H1 (cell line): ENCODE data around the gene S100A11. TPM values are rescaled to one million over a fixed set of nuclear protein-coding genes. Genes with fewer than 3 reads are reported as not detected.

Experiments
- CTCF ChIA-PET: fragments of 300-600 bp; sonication (Branson Sonifier 250); formaldehyde crosslinking; loops from one replicate; lab custom pipeline; 2021; ENCODE audit not compliant: partially characterized antibody; lab: Charles Lee
- POLR2A ChIA-PET: fragments of 300-600 bp; sonication (Branson Sonifier 250); formaldehyde crosslinking; loops from one replicate; lab custom pipeline; 2021; ENCODE audit warnings: inconsistent platforms; ENCODE audit not compliant: partially characterized antibody; lab: Charles Lee
- DNase-seq, 2 experiments: peaks; one replicate each; pipeline versions ENCODE4 v3.0.0 to v3.0.0-alpha.2; 2010 to 2022; ENCODE audit warnings: low spot score in 2 of 2, low read depth in 1 of 2, mixed read lengths in 1 of 2
- FAIRE-seq: peaks from 2 replicates; lab custom pipeline; 2011; peaks lifted over from hg19 to GRCh38; lab: Jason Lieb, UNC
- H2AFZ ChIP-seq: 2 replicates; pipeline ENCODE4 v1.8.1; 2012; ENCODE audit warnings: low read length, inconsistent platforms
- H2AK5ac ChIP-seq: 2 replicates; pipeline ENCODE4 v1.6.1; 2013; ENCODE audit warnings: low read depth, low read length
- H2BK120ac ChIP-seq: replicated peaks from 2 replicates; pipeline ENCODE3; 2013; ENCODE audit warnings: low read depth, low read length, inconsistent platforms
- H2BK12ac ChIP-seq: 2 replicates; pipeline ENCODE4 v1.6.1; 2013; ENCODE audit warnings: low read depth, low read length
- H2BK15ac ChIP-seq: 2 replicates; pipeline ENCODE4 v1.6.1; 2013; ENCODE audit warnings: low read length
- H2BK20ac ChIP-seq: 2 replicates; pipeline ENCODE4 v1.6.1; 2013; ENCODE audit warnings: low read length
- H2BK5ac ChIP-seq: 2 replicates; pipeline ENCODE4 v1.6.1; 2013; ENCODE audit warnings: low read depth, low read length
- H3K14ac ChIP-seq: 2 replicates; pipeline ENCODE4 v1.6.1; 2013; ENCODE audit warnings: inconsistent platforms; ENCODE audit not compliant: insufficient read length
- H3K18ac ChIP-seq: 2 replicates; pipeline ENCODE4 v1.6.1; 2013; ENCODE audit warnings: low read length; ENCODE audit errors: extremely low read depth
- H3K23ac ChIP-seq: 2 replicates; pipeline ENCODE4 v1.6.1; 2013; ENCODE audit warnings: inconsistent platforms; ENCODE audit not compliant: insufficient read length
- H3K23me2 ChIP-seq: 2 replicates; pipeline ENCODE4 v1.6.1; 2013; ENCODE audit warnings: low read depth, low read length
- H3K27ac ChIP-seq: 2 replicates; pipeline ENCODE4 v1.6.1; 2011; ENCODE audit warnings: low read depth, low read length, inconsistent platforms
- H3K27me3 ChIP-seq, 4 experiments: replicated peaks in 1 of 4; 1 replicate in 1 of 4; 2 replicates in 3 of 4; pipeline versions ENCODE4 v1.6.1 to v1.8.1; 2011 to 2013; ENCODE audit warnings: low read length in 3 of 4, mild to moderate bottlenecking in 3 of 4, inconsistent platforms in 2 of 4, mixed read lengths in 2 of 4, moderate library complexity in 1 of 4; ENCODE audit not compliant: control insufficient read depth in 3 of 4, insufficient read depth in 3 of 4; ENCODE audit errors: extremely low read depth in 1 of 4
- H3K36me3 ChIP-seq, 4 experiments: 2 replicates each; pipeline versions ENCODE4 v1.6.1 to v1.8.1; 2011 to 2013; ENCODE audit warnings: mild to moderate bottlenecking in 4 of 4, low read length in 3 of 4, moderate library complexity in 2 of 4, control low read depth in 1 of 4, inconsistent platforms in 1 of 4; ENCODE audit not compliant: insufficient read depth in 4 of 4, control insufficient read depth in 2 of 4
- H3K4ac ChIP-seq: replicated peaks from 2 replicates; pipeline ENCODE3; 2013; ENCODE audit warnings: low read length, low read depth, mixed read lengths, inconsistent platforms; ENCODE audit not compliant: insufficient read length
- H3K4me1 ChIP-seq, 4 experiments: replicated peaks in 1 of 4; 1 replicate in 1 of 4; 2 replicates in 3 of 4; pipeline versions ENCODE4 v1.6.1 to v1.8.1; 2011 to 2013; ENCODE audit warnings: low read length in 3 of 4, inconsistent platforms in 2 of 4, mixed read lengths in 1 of 4; ENCODE audit not compliant: insufficient read depth in 4 of 4, control insufficient read depth in 3 of 4
- H3K4me2 ChIP-seq, 2 experiments: 2 replicates each; pipeline versions ENCODE4 v1.6.1 to v1.8.1; 2011 to 2013; ENCODE audit warnings: low read depth in 2 of 2, low read length in 2 of 2, control low read depth in 1 of 2, inconsistent platforms in 1 of 2, mild to moderate bottlenecking in 1 of 2; ENCODE audit not compliant: insufficient read depth in 1 of 2
- H3K4me3 ChIP-seq, 4 experiments: fragments of 200-600, 300-600 bp in 1 of 4; sonication (generic), shearing (Covaris generic), sonication (Bioruptor Twin) in 1 of 4; 2 replicates each; pipeline versions ENCODE4 v1.5.1 to v1.8.1; 2011 to 2016; ENCODE audit warnings: low read length in 4 of 4, low read depth in 3 of 4, control low read depth in 2 of 4, inconsistent platforms in 2 of 4, mild to moderate bottlenecking in 2 of 4, mixed read lengths in 1 of 4, moderate library complexity in 1 of 4; ENCODE audit not compliant: insufficient read depth in 2 of 4; ENCODE audit errors: extremely low read depth in 1 of 4
- H3K56ac ChIP-seq: replicated peaks from 2 replicates; pipeline ENCODE3; 2013; ENCODE audit warnings: low read depth, mild to moderate bottlenecking, mixed read lengths, low read length, inconsistent platforms; ENCODE audit not compliant: insufficient read length
- H3K79me1 ChIP-seq: 2 replicates; pipeline ENCODE4 v1.6.1; 2013; ENCODE audit warnings: low read depth, low read length, control low read depth
- H3K79me2 ChIP-seq, 2 experiments: 2 replicates each; pipeline versions ENCODE4 v1.6.1 to v1.8.1; 2012 to 2013; ENCODE audit warnings: low read length in 2 of 2, mild to moderate bottlenecking in 2 of 2, inconsistent platforms in 1 of 2; ENCODE audit not compliant: insufficient read depth in 2 of 2, control insufficient read depth in 1 of 2
- H3K9ac ChIP-seq, 4 experiments: replicated peaks in 1 of 4; 1 replicate in 1 of 4; 2 replicates in 3 of 4; pipeline versions ENCODE4 v1.6.1 to v1.8.1; 2011 to 2013; ENCODE audit warnings: low read depth in 3 of 4, low read length in 3 of 4, control low read depth in 2 of 4, mild to moderate bottlenecking in 2 of 4, moderate library complexity in 2 of 4, inconsistent platforms in 1 of 4; ENCODE audit errors: extremely low read depth in 1 of 4
- H3K9me3 ChIP-seq, 2 experiments: 2 replicates each; pipeline versions ENCODE4 v1.6.1 to v1.8.1; 2012 to 2013; ENCODE audit warnings: mild to moderate bottlenecking in 2 of 2, moderate library complexity in 2 of 2, control low read depth in 1 of 2, inconsistent platforms in 1 of 2, low read depth in 1 of 2, low read length in 1 of 2, mixed read lengths in 1 of 2; ENCODE audit not compliant: insufficient read depth in 2 of 2
- H4K20me1 ChIP-seq, 2 experiments: replicated peaks in 1 of 2; 2 replicates each; pipeline versions ENCODE3 to v1.8.1; 2011 to 2013; ENCODE audit warnings: inconsistent platforms in 2 of 2, low read length in 2 of 2, mild to moderate bottlenecking in 1 of 2; ENCODE audit not compliant: insufficient read depth in 2 of 2, control insufficient read depth in 1 of 2
- H4K5ac ChIP-seq: 2 replicates; pipeline ENCODE4 v1.6.1; 2013; ENCODE audit warnings: low read length, low read depth, mixed read lengths, inconsistent platforms; ENCODE audit not compliant: insufficient read length
- H4K8ac ChIP-seq: 2 replicates; pipeline ENCODE4 v1.8.0; 2013; ENCODE audit warnings: mild to moderate bottlenecking, moderate library complexity, low read length, inconsistent platforms; ENCODE audit not compliant: insufficient read depth; ENCODE audit errors: extremely low read depth
- H4K91ac ChIP-seq: replicated peaks from 2 replicates; pipeline ENCODE3; 2013; ENCODE audit warnings: low read length, mixed read lengths, inconsistent platforms; ENCODE audit not compliant: insufficient read length
- ATF3 ChIP-seq: IDR thresholded peaks from 2 replicates; pipeline ENCODE4 v1.6.1; 2011; ENCODE audit warnings: low read depth, mild to moderate bottlenecking, low read length; ENCODE audit not compliant: insufficient read depth
- BACH1 ChIP-seq: IDR thresholded peaks from 2 replicates; pipeline ENCODE4 v1.6.1; 2012; ENCODE audit warnings: low read length, improper control_type of control experiment
- CREB1 ChIP-seq: IDR thresholded peaks from 2 replicates; pipeline ENCODE4 v1.6.1; 2012; ENCODE audit warnings: inconsistent platforms
- EGR1 ChIP-seq: IDR thresholded peaks from 2 replicates; pipeline ENCODE4 v1.6.1; 2011; ENCODE audit warnings: low read depth, low read length, borderline replicate concordance
- EZH2 ChIP-seq: fragments of 200-600 bp; sonication (generic); IDR thresholded peaks from 2 replicates; pipeline ENCODE4 v1.7.1; 2012; ENCODE audit warnings: low read depth, mild to moderate bottlenecking, moderate library complexity, low read length, inconsistent platforms; ENCODE audit not compliant: severe bottlenecking
- GABPA ChIP-seq: IDR thresholded peaks from 2 replicates; pipeline ENCODE4 v1.6.1; 2011; ENCODE audit warnings: mild to moderate bottlenecking, low read length, moderate library complexity, borderline replicate concordance; ENCODE audit not compliant: insufficient read depth
- RNF2 ChIP-seq: fragments of 200-900, 300-1000 bp; sonication (generic); IDR thresholded peaks from 2 replicates; pipeline ENCODE4 v1.7.1; 2016; ENCODE audit warnings: borderline replicate concordance, low read depth, mild to moderate bottlenecking, antibody characterized with exemption, low read length; ENCODE audit not compliant: poor library complexity, severe bottlenecking; ENCODE audit errors: missing control alignments
- SRF ChIP-seq: IDR thresholded peaks from 2 replicates; pipeline ENCODE4 v1.6.1; 2011; ENCODE audit warnings: mild to moderate bottlenecking, low read depth, low read length, moderate library complexity
- USF2 ChIP-seq: IDR thresholded peaks from 2 replicates; pipeline ENCODE4 v1.6.1; 2011; ENCODE audit warnings: low read length, improper control_type of control experiment
- WGBS, 2 experiments: shearing (Covaris generic) in 1 of 2; methylation state at CpG; one replicate each; pipeline versions ENCODE4 v1.1.6 to v1.1.7; 2013 to 2015; ENCODE audit warnings: low lambda C conversion rate in 2 of 2, mixed read lengths in 2 of 2, inconsistent platforms in 1 of 2, low coverage in 1 of 2, missing lambda C conversion rate in 1 of 2; ENCODE audit not compliant: insufficient replicate concordance in 2 of 2, insufficient coverage in 1 of 2, insufficient read length in 1 of 2; ENCODE audit errors: extremely low coverage in 1 of 2, missing lambda C conversion rate in 1 of 2; 5-methylcytosine and 5-hydroxymethylcytosine counted together
- polyA plus RNA-seq, 7 experiments: library from polyadenylated mRNA; depleted of rRNA in 3 of 7; stranded (reverse) in 5 of 7; unstranded in 2 of 7; fragments of >200 nt in 5 of 7; fragments of 200-250 nt in 2 of 7; gene quantifications; 1 replicate in 5 of 7; 2 replicates in 1 of 7; 4 replicates in 1 of 7; pipeline versions ENCODE4 v1.2.1 to v1.2.3, GENCODE V29; 2011 to 2013; ENCODE audit warnings: missing spikeins in 2 of 7, mixed read lengths in 2 of 7
- total RNA-seq: library from RNA; stranded (reverse); fragmentation: NEBNext Ultra II Directional; extraction: Animal tissue kit (Norgen Biotek cat#: 25700); gene quantifications from 2 replicates; pipeline ENCODE4 v1.2.1, GENCODE V29; 2021
- TF ChIP-seq, protein P1 (sequence below): IDR thresholded peaks from 2 replicates; pipeline ENCODE4 v1.6.1; 2012; ENCODE audit warnings: low read length, inconsistent platforms

The S100A11 gene
- total and polyA plus RNA-seq, 2 of the 8 experiments (the other 6 are each of a cell fraction or from before 2014, with no cell fraction given), result 120 to 343 TPM

DNA sequence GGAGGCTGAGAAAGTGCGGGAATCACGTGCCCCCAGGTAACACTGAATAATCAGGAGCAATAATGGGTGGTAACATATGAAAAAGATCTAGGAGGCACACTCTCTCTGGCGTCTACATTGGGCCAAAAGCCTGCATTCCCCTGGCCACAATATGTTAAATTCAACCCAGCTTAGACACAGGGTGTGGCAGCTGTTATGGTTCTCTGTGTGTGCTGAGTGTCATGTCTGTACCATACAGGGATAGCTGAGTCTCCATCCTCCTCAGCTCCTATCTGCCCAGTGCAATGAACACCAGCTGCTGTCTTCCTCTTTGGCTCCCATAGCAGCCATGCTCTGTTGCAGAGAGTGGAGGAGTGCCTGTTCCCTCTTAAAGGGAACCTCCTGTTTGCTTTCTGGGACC, 14.3 kb downstream of the S100A11 start:
- no peak overlapping the region for H3K56ac ChIP-seq
- no peak overlapping the region for H4K5ac ChIP-seq
- CTCF ChIA-PET, result interaction anchor here (0.6 to 3.5 kb wide), 6 partner anchors 9 to 145 kb away, joined by 3 to 15 read pairs (median 4); partner anchors contain the start of gene S100A11
- no peak overlapping the region for H3K9ac ChIP-seq
- 93% methylated on average over 3 of the region's 3 CpGs; no CpG with 5 or more reads in 1 of the 2 experiments for WGBS, 2 experiments
- H3K4me3 ChIP-seq, result no peak overlapping the region
- H4K8ac ChIP-seq, result no peak overlapping the region
- H2AFZ ChIP-seq, result no peak overlapping the region
- no peaks in the 10 kb centered on the region for H3K79me1 ChIP-seq
- H3K23ac ChIP-seq, result no peak overlapping the region
- H3K4me2 ChIP-seq, result no peak overlapping the region
- H2BK5ac ChIP-seq, result no peak overlapping the region
- no peak overlapping the region for H2AK5ac ChIP-seq
- no peak overlapping the region for H3K14ac ChIP-seq
- H3K36me3 ChIP-seq, result no peaks in the 10 kb centered on the region
- POLR2A ChIA-PET, result interaction anchor here (1.1 kb wide), 1 partner anchor 12 kb away, joined by 3 read pairs; no protein-coding TSS in a partner anchor
- peaks cover 0 to 5% (median 2%) of the 10 kb centered on the region in 4 experiments; a peak in 2 of 7 replicates for H3K4me1 ChIP-seq
- H2BK15ac ChIP-seq, result no peak overlapping the region
- no peak overlapping the region for H4K91ac ChIP-seq
- no peaks in the 10 kb centered on the region for H3K27me3 ChIP-seq
- no peak overlapping the region for H2BK20ac ChIP-seq
- FAIRE-seq, result no peak
- no peaks in the 10 kb centered on the region for H3K9me3 ChIP-seq
- H4K20me1 ChIP-seq, result no peaks in the 10 kb centered on the region
- H3K23me2 ChIP-seq, result no peaks in the 10 kb centered on the region
- no peaks in the 10 kb centered on the region for H3K79me2 ChIP-seq
- no peak overlapping the region for H3K27ac ChIP-seq
- H2BK120ac ChIP-seq, result no peak overlapping the region
- H3K18ac ChIP-seq, result no peak overlapping the region
- no peak for DNase-seq
- no peak overlapping the region for H2BK12ac ChIP-seq
- no peak overlapping the region for H3K4ac ChIP-seq
- TF ChIP-seq GABPA (no peak), EGR1 (no peak), ATF3 (no peak), EZH2 (no peak), RNF2 (no peak), CREB1 (no peak), SRF (no peak), USF2 (no peak), BACH1 (no peak)
- TF ChIP-seq, protein P1, sequence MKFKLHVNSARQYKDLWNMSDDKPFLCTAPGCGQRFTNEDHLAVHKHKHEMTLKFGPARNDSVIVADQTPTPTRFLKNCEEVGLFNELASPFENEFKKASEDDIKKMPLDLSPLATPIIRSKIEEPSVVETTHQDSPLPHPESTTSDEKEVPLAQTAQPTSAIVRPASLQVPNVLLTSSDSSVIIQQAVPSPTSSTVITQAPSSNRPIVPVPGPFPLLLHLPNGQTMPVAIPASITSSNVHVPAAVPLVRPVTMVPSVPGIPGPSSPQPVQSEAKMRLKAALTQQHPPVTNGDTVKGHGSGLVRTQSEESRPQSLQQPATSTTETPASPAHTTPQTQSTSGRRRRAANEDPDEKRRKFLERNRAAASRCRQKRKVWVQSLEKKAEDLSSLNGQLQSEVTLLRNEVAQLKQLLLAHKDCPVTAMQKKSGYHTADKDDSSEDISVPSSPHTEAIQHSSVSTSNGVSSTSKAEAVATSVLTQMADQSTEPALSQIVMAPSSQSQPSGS, result no peak
